BLaER1 (cell line): ENCODE measurements around the gene DSTN.

Source experiments
- H3K27ac ChIP-seq: shearing (Covaris generic); formaldehyde crosslinking; 2 replicates; pipeline ENCODE4 v1.8.1; 2022
- H3K27me3 ChIP-seq: shearing (Covaris generic); formaldehyde crosslinking; 2 replicates; pipeline ENCODE4 v1.8.1; 2022
- H3K36me3 ChIP-seq: shearing (Covaris generic); formaldehyde crosslinking; 2 replicates; pipeline ENCODE4 v1.8.1; 2022
- H3K4me1 ChIP-seq: shearing (Covaris generic); formaldehyde crosslinking; 2 replicates; pipeline ENCODE4 v1.8.1; 2022
- H3K4me2 ChIP-seq: shearing (Covaris generic); formaldehyde crosslinking; 2 replicates; pipeline ENCODE4 v1.8.1; 2022
- H3K4me3 ChIP-seq: shearing (Covaris generic); formaldehyde crosslinking; 2 replicates; pipeline ENCODE4 v1.8.1; 2022
- H3K9ac ChIP-seq: shearing (Covaris generic); formaldehyde crosslinking; 2 replicates; pipeline ENCODE4 v1.8.1; 2022
- H3K9me3 ChIP-seq: shearing (Covaris generic); formaldehyde crosslinking; 2 replicates; pipeline ENCODE4 v1.8.1; 2022
- H4K20me1 ChIP-seq: shearing (Covaris generic); formaldehyde crosslinking; 2 replicates; pipeline ENCODE4 v1.8.1; 2022
- Cebpa-rat ChIP-seq: shearing (Covaris generic); IDR thresholded peaks from 2 replicates; pipeline ENCODE4 v1.8.1; 2022

The DSTN gene

DNA sequence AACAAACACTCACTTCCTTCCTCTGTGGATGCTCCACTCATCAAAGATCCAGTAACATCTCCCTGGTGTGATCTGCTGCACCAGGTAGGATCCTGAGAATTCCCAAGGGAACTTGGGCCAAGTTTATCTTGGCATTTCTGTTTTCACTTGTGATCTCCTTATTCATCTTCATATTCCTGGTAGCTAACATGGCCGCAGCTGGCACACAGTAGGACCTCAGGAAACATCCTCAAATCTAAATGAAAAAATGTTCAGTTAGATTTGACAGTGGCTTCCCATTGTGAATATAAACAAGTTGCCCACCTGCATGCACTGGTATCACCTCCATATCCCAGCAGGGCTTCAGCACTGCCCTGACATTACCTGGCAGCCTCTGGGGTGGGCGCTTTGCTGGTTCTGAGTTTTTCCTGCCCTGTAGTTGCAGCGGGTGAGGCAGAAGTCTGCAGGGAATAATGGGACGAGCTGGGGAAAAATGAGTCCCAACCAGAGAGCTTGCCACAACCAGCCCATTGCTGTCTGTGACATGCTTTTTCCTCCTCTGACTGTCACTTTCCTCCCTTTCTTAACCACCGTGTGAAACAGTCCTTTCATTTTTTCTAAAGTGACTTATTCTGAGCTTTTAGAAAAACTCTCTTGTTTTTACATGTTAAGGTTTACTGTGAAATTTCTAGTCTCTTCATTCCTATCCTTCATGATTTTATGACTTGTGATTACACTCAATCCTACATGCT lies 9.4 kb upstream of the DSTN start:
- H3K9me3 ChIP-seq: no peaks in the 10 kb centered on the region
- no peak overlapping the region for H3K27ac ChIP-seq
- H3K4me1 ChIP-seq: no peaks in the 10 kb centered on the region

DNA sequence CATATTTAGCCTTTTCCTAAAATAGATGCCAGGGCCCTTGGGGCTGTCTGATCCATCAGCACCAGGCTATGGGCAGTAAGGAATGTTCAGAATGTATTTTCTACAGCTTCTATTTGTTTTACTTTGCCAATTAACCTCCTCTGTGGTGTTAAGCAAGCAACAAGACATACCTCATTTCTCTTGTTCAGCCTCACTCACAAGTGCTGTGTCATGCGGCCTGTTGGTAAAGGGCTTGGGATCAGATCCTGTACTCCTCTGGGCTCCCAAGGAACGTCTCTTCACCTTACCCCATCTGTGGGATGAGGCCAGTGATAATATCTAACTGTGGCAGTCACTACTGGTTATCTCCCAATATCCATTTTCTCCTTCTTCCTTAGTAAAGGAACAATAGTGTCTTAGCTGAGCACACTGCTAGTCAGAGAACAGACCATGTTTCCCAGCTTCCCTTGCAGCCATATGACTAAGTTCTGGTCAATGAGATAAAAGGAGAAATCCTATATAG lies 7.0 kb upstream of the DSTN start:
- no peaks in the 10 kb centered on the region for H3K36me3 ChIP-seq
- H3K27me3 ChIP-seq: peaks cover 7% of the 10 kb centered on the region
- no peak overlapping the region for H3K9ac ChIP-seq
- no peak for TF ChIP-seq Cebpa-rat
- H3K4me3 ChIP-seq: no peak overlapping the region
- H4K20me1 ChIP-seq: no peaks in the 10 kb centered on the region
- H3K4me2 ChIP-seq: no peak overlapping the region
- H3K27ac ChIP-seq: no peak overlapping the region
- no peaks in the 10 kb centered on the region for H3K4me1 ChIP-seq
- no peaks in the 10 kb centered on the region for H3K9me3 ChIP-seq

More for the DNA sequence above, 9.4 kb upstream of the DSTN start:
- Histone ChIP-seq H3K4me3 (no peak overlapping the region), H3K27me3 (no peaks in the 10 kb centered on the region), H4K20me1 (no peaks in the 10 kb centered on the region), H3K9ac (no peak overlapping the region), H3K4me2 (no peak overlapping the region), H3K36me3 (no peaks in the 10 kb centered on the region)
- TF ChIP-seq Cebpa-rat: no peak

DNA sequence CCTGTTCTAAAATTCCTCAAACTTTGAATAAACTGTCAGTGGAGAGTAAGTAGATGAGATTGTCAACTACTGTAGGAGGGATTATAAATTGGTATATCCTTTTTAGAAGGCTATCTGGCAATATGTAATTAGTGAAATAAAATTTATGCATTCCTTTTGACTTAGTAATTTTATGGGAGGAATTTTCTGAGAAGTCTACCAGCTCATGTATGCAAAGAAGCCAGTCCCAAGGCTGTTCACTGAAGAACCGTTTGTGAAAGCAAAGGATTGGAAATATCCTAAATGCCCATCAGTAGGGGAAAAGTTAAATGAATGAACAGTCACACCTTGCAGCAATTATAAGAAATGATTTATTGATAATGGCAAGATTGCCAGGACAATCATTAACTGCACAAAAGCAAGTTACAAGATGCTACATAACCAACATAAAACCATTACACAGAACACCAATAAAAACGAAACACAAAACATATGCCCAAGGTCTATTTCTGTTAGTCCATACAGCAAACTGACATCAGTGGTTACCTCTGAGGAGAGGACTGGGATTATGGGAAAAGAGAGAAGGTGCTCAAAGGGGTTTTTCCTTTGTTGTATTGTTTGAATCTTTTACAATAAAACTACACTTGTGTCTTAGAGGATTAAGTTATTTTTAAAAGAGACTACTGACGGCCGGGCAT lies 4.6 kb upstream of the DSTN start:
- H3K9me3 ChIP-seq: no peaks in the 10 kb centered on the region
- no peak for TF ChIP-seq Cebpa-rat
- peaks cover 5% of the 10 kb centered on the region for H3K4me1 ChIP-seq
- H3K4me3 ChIP-seq: no peak overlapping the region
- no peak overlapping the region for H3K27ac ChIP-seq
- peaks cover 8% of the 10 kb centered on the region; the same call in 1 of the 2 replicates for H4K20me1 ChIP-seq
- peaks cover 22% of the 10 kb centered on the region for H3K27me3 ChIP-seq
- no peaks in the 10 kb centered on the region for H3K36me3 ChIP-seq
- H3K9ac ChIP-seq: no peak overlapping the region
- no peak overlapping the region for H3K4me2 ChIP-seq

DNA sequence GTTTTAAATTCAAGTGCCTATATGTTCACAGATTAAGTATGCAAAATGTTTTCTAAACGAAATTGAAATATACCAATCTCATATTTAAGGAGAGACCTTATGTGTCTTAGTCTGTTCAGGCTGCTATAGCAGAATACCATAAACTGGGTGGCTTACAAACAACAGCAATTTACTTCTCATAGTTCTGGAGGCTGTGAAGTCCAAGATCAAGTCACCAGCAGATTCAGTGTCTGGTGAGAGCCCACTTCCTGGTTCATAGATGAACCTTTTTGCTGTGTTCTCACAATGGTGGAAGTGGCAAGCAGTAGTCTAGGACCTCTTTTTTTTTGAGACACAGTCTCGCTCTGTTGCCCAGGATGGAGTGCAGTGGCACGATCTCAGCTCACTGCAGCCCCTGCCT lies 3.5 kb upstream of the DSTN start:
- peaks cover 11% of the 10 kb centered on the region for H3K4me1 ChIP-seq
- no peak overlapping the region for H3K27ac ChIP-seq
- H3K9me3 ChIP-seq: no peaks in the 10 kb centered on the region
- H3K4me3 ChIP-seq: no peak overlapping the region
- peaks cover 16% of the 10 kb centered on the region for H4K20me1 ChIP-seq
- no peak for TF ChIP-seq Cebpa-rat
- no peaks in the 10 kb centered on the region for H3K36me3 ChIP-seq
- H3K27me3 ChIP-seq: peaks cover 28% of the 10 kb centered on the region
- H3K9ac ChIP-seq: no peak overlapping the region
- no peak overlapping the region for H3K4me2 ChIP-seq

DNA sequence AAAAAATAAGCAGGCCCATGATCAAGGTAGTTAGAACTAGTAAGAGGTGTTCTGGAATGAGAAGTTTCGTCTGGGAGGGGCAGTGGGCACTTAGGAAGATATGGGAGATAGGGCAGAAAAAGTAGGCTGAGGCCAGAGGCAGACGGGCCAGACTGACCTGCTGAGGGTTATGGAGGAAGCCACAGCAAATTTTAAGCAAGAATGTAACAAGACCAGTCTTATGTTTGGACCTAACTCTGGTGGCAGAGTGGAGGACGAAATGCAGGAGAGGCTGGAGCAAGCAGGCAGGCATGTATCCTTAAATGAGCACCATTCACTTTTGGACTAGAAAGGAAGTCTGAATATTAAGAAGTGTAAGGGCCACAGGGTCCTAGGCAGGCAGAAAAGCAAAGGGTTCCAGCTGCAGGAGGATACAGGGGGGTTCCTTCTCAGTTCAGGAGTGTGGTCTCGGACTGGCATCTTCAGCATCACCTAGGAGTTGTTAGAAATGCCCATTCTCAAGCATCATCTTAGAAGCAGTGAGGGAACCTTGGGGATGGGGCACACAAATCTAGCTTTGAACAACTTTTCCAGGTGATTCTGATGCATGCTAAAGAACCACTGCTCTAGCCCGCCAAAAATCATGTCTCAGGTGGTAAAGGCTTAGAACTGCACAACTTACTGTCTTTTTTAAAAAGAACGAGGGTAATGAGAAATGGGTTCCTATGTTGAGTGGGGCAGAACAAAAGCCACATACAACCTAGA lies 1.7 kb upstream of the DSTN start:
- peaks cover 29% of the 10 kb centered on the region for H3K4me1 ChIP-seq
- no peak for TF ChIP-seq Cebpa-rat
- H3K36me3 ChIP-seq: no peaks in the 10 kb centered on the region
- no peaks in the 10 kb centered on the region for H3K9me3 ChIP-seq
- H3K4me3 ChIP-seq: no peak overlapping the region
- no peak overlapping the region for H3K4me2 ChIP-seq
- H4K20me1 ChIP-seq: peaks cover 35% of the 10 kb centered on the region
- H3K27ac ChIP-seq: no peak overlapping the region
- H3K9ac ChIP-seq: no peak overlapping the region
- H3K27me3 ChIP-seq: peaks cover 38% of the 10 kb centered on the region

DNA sequence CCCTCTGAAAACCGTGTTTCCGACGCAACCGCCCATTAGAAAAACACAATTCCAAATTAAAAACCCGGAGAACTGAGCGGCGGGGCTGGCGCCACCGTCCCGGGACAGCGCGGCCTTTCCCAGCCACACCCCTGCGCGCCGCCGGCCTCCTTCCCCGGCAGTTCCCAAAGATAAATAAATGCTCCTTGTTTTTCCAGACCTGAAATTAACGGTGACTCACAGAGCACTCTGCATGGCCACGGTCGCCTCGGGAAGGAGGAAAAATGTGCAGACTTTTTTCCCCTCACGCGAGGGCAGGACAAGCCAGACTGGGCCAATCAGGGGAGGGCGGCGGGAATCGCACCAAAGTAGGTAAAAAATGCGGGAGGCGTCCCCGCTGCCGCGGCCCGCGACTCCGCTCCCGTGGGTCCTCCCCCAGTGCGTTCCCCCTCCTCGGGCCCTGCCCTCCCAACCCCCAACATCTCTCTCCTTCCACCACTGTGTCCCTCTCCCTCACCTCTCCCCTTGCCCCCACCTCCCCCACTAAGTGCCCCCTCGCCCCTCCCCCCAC lies 828 bp upstream of the DSTN start:
- Histone ChIP-seq H3K27ac (no peak overlapping the region), H3K4me1 (peaks cover 34% of the 10 kb centered on the region), H3K4me2 (peak overlapping the region; percentile 74), H3K9me3 (no peaks in the 10 kb centered on the region), H3K9ac (no peak overlapping the region), H3K27me3 (peaks cover 38% of the 10 kb centered on the region), H4K20me1 (peaks cover 43% of the 10 kb centered on the region), H3K4me3 (peak overlapping the region; percentile 55), H3K36me3 (peaks cover 5% of the 10 kb centered on the region; the same call in 1 of the 2 replicates)
- TF ChIP-seq Cebpa-rat: no peak

DNA sequence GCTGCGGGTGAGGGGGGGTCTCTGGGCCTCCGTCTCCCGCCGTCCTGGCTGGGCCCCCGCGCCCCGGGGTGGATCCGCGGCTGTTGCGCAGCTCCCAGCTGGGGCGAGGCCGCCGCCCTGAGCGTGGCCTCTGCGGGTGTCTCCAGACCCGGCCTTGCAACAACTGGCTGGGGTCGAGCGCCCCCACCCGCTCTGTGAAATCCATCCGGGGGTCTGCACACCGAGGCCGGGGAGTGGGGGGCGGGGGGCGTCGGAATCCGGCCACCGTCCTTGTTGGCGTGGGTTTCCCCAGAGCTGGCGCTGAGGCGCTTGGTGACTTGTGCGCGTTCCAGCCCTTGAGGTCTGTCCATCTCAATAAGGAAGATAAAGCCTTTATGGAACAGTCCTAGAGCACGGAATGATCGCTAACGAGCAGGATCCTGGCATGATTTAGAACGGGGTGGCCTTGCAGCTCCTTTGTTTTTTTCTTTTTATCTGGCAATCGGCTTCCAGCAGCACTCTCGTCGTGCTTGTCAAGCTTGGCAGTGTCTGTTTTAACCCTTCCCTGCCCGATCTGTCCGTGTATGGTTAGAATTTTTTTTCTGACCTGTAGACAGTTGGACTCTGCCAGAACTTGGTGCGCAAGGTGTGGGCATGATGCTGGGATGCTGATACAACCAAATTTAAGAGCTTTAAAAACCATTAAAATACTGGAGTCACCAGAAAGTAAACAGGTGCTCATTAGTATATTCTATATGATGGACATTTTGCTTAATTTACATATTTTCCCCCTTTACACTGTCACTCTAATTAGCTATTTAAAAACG lies 675 bp downstream of the DSTN start:
- peak overlapping the region; percentile 83 for H3K9ac ChIP-seq
- TF ChIP-seq Cebpa-rat: no peak
- peak overlapping the region; percentile 70 for H3K27ac ChIP-seq
- peak overlapping the region; percentile 82 for H3K4me2 ChIP-seq
- peak overlapping the region; percentile 97 for H3K4me3 ChIP-seq
- H3K9me3 ChIP-seq: no peaks in the 10 kb centered on the region
- H3K36me3 ChIP-seq: peaks cover 8% of the 10 kb centered on the region; the same call in 1 of the 2 replicates
- peaks cover 38% of the 10 kb centered on the region for H3K27me3 ChIP-seq
- peaks cover 58% of the 10 kb centered on the region for H4K20me1 ChIP-seq
- H3K4me1 ChIP-seq: peaks cover 34% of the 10 kb centered on the region

DNA sequence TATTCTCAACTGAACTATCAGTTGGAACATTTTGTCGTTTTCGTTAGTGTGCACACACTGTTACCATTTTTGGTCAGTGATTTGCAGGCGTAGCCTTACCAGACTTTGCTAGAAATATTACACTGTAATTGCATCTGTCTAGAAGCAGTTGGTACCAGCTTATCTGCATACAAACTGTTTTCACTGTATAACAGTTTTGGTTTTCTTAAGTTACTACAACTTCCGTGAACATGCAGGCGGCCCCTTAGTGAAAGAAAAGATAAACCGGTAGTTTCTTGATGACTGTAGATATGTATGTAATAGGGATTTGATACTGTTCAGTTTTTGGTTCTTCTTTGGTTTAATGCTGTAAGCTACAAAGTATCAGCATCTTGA lies 1.3 kb downstream of the DSTN start:
- H3K9me3 ChIP-seq: no peaks in the 10 kb centered on the region
- H3K4me2 ChIP-seq: peak overlapping the region; percentile 82
- H3K27me3 ChIP-seq: peaks cover 38% of the 10 kb centered on the region
- H3K9ac ChIP-seq: no peak overlapping the region
- peaks cover 34% of the 10 kb centered on the region for H3K4me1 ChIP-seq
- peak overlapping the region; percentile 97 for H3K4me3 ChIP-seq
- H3K36me3 ChIP-seq: peaks cover 8% of the 10 kb centered on the region; the same call in 1 of the 2 replicates
- peaks cover 64% of the 10 kb centered on the region for H4K20me1 ChIP-seq
- no peak for TF ChIP-seq Cebpa-rat
- H3K27ac ChIP-seq: no peak overlapping the region

DNA sequence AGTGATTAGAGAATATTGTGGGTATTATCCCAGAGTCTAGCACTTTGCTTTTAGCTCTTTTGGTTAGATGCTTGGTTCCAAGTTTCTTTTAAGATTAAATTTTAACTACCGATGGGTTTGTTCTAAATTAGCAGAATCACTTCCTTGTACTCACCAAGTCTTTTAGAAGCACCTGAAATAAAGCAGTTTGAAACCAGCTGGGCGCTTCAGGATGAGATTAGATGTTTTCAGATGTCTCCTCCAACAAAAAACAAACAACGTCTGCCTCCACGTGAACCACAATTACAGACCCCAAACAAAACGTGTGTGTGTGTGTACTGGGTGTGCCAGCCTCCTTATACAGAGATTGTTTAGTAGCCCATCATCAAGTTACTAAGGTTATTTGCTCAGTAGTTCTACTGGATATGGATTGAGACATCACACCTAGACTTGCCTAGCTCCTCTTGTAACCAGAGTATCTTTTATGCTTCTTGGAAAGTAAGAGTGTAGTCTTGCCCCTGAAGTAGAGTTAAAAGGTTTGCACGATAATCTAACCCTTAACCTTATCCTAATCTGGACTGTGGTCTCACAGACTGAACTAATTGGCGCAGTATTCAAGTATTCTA lies 2.3 kb downstream of the DSTN start:
- no peaks in the 10 kb centered on the region for H3K9me3 ChIP-seq
- no peak overlapping the region for H3K4me3 ChIP-seq
- peaks cover 73% of the 10 kb centered on the region for H4K20me1 ChIP-seq
- no peak overlapping the region for H3K9ac ChIP-seq
- H3K4me1 ChIP-seq: peaks cover 34% of the 10 kb centered on the region
- TF ChIP-seq Cebpa-rat: no peak
- peaks cover 8% of the 10 kb centered on the region; the same call in 1 of the 2 replicates for H3K36me3 ChIP-seq
- H3K4me2 ChIP-seq: peak overlapping the region; percentile 82
- no peak overlapping the region for H3K27ac ChIP-seq
- H3K27me3 ChIP-seq: peaks cover 38% of the 10 kb centered on the region
